HCT116 (cell line): ENCODE results near the gene FAM83G.

ENCODE experiments used
- CBX3 ChIP-seq: IDR thresholded peaks from 2 replicates; pipeline ENCODE4 v1.6.1; 2012; ENCODE audit warnings: low read depth
- CTCF ChIP-seq, 3 experiments: fragments of 200-600 bp in 1 of 3; sonication (generic) in 1 of 3; IDR thresholded peaks in 2 of 3; conservative IDR thresholded peaks in 1 of 3; 2 replicates each; pipeline ENCODE4 v1.5.1; 2012 to 2017; ENCODE audit warnings: low read depth in 2 of 3, low read length in 2 of 3, antibody characterized with exemption in 1 of 3, borderline replicate concordance in 1 of 3, control low read depth in 1 of 3, mild to moderate bottlenecking in 1 of 3, mixed read lengths in 1 of 3, mixed run types in 1 of 3, moderate library complexity in 1 of 3; ENCODE audit not compliant: insufficient read depth in 1 of 3
- ELF1 ChIP-seq: IDR thresholded peaks from 2 replicates; pipeline ENCODE4 v1.6.1; 2012; ENCODE audit warnings: low read depth, borderline replicate concordance
- EZH2 ChIP-seq: fragments of 200-600 bp; sonication (generic); IDR thresholded peaks from 2 replicates; pipeline ENCODE4 v1.6.1; 2017; ENCODE audit warnings: antibody characterized with exemption, mixed run types
- EZH2phosphoT487 ChIP-seq: fragments of 200-600 bp; IDR thresholded peaks from 2 replicates; pipeline ENCODE4 v1.6.1; 2018; ENCODE audit warnings: antibody characterized with exemption, borderline replicate concordance
- JUND ChIP-seq: IDR thresholded peaks from 2 replicates; pipeline ENCODE4 v1.6.1; 2012
- POLR2A ChIP-seq: IDR thresholded peaks from 2 replicates; pipeline ENCODE4 v1.7.0; 2011; ENCODE audit warnings: borderline replicate concordance; ENCODE audit not compliant: insufficient read depth, insufficient read length; ENCODE audit errors: extremely low read depth
- POLR2AphosphoS5 ChIP-seq: IDR thresholded peaks from 2 replicates; pipeline ENCODE4 v1.6.1; 2011; ENCODE audit warnings: mild to moderate bottlenecking, low read depth, low read length, moderate library complexity
- RAD21 ChIP-seq: IDR thresholded peaks from 2 replicates; pipeline ENCODE4 v1.6.1; 2012; ENCODE audit warnings: low read depth, mild to moderate bottlenecking
- SP1 ChIP-seq: IDR thresholded peaks from 2 replicates; pipeline ENCODE4 v1.6.1; 2012; ENCODE audit warnings: low read depth
- TCF7L2 ChIP-seq: IDR thresholded peaks from 2 replicates; pipeline ENCODE4 v1.7.0; 2011; ENCODE audit warnings: borderline replicate concordance, inconsistent platforms; ENCODE audit not compliant: insufficient read depth, insufficient read length; ENCODE audit errors: extremely low read depth
- ZNF274 ChIP-seq: fragments of 200-500 bp; sonication (Bioruptor generic); IDR thresholded peaks from 2 replicates; pipeline ENCODE4 v1.6.1; 2014; ENCODE audit warnings: mild to moderate bottlenecking, low read depth, low read length, inconsistent platforms

- no peak for TF ChIP-seq ZNF274
- no peak for TF ChIP-seq JUND
- no peak for TF ChIP-seq ELF1
- peak; percentile 99 for TF ChIP-seq RAD21
- TF ChIP-seq CBX3 = no peak
- no peak for TF ChIP-seq SP1
- TF ChIP-seq POLR2AphosphoS5 = no peak
- peak; percentile 89 to 98 (median 93) for TF ChIP-seq CTCF (IDR thresholded peaks at IDR 0.05 in 2 of 3, conservative IDR thresholded peaks at IDR 0.05 in 1 of 3; ENCODE audit: borderline replicate concordance in 1 of 3, insufficient read depth in 1 of 3, low read depth in 2 of 3, low read length in 2 of 3)
- no peak for TF ChIP-seq TCF7L2
- no peak for TF ChIP-seq POLR2A
- no peak for TF ChIP-seq EZH2phosphoT487
- no peak for TF ChIP-seq EZH2
Measured at GRCh38 chr17:18960803-18961511, 43.6 kb downstream of the FAM83G start.
